Mesenchymal stem cell (in vitro differentiated cells and primary cell): Measurements from ENCODE around the gene PNKD.

Source experiments
- DNase-seq: peaks from one replicate; pipeline ENCODE4 v3.0.0-alpha.2; 2013
- H2AFZ ChIP-seq: one replicate; pipeline ENCODE4 v1.6.1; 2013; ENCODE audit warnings: low read depth, mild to moderate bottlenecking, control low read depth, inconsistent platforms, low read length, moderate library complexity
- H2AK5ac ChIP-seq: 2 replicates; pipeline ENCODE4 v1.6.1; 2013; ENCODE audit warnings: low read length, moderate library complexity, mild to moderate bottlenecking, inconsistent platforms; ENCODE audit not compliant: severe bottlenecking
- H2BK120ac ChIP-seq: one replicate; pipeline ENCODE4 v1.6.1; 2013; ENCODE audit warnings: low read depth, mild to moderate bottlenecking, inconsistent platforms, low read length, moderate library complexity
- H2BK12ac ChIP-seq, 2 experiments: one replicate each; pipeline ENCODE4 v1.6.1; 2013; ENCODE audit warnings: inconsistent platforms in 2 of 2, low read length in 2 of 2, mild to moderate bottlenecking in 2 of 2, moderate library complexity in 2 of 2, control low read depth in 1 of 2
- H2BK15ac ChIP-seq: one replicate; pipeline ENCODE4 v1.6.1; 2013; ENCODE audit warnings: mild to moderate bottlenecking, low read depth, inconsistent platforms; ENCODE audit not compliant: poor library complexity, severe bottlenecking
- H2BK5ac ChIP-seq: 2 replicates; pipeline ENCODE4 v1.6.1; 2013; ENCODE audit warnings: low read depth, mild to moderate bottlenecking, low read length, control low read depth, inconsistent platforms; ENCODE audit not compliant: poor library complexity, severe bottlenecking
- H3K14ac ChIP-seq, 2 experiments: one replicate each; pipeline ENCODE4 v1.6.1; 2013; ENCODE audit warnings: inconsistent platforms in 2 of 2, low read length in 2 of 2, control low read depth in 1 of 2, mild to moderate bottlenecking in 1 of 2, moderate library complexity in 1 of 2
- H3K18ac ChIP-seq, 2 experiments: one replicate each; pipeline ENCODE4 v1.6.1; 2013; ENCODE audit warnings: inconsistent platforms in 2 of 2, low read length in 2 of 2, control low read depth in 1 of 2, low read depth in 1 of 2, mild to moderate bottlenecking in 1 of 2
- H3K23ac ChIP-seq, 2 experiments: one replicate each; pipeline ENCODE4 v1.6.1; 2013; ENCODE audit warnings: inconsistent platforms in 2 of 2, low read length in 2 of 2, mild to moderate bottlenecking in 2 of 2, moderate library complexity in 2 of 2, control low read depth in 1 of 2
- H3K27ac ChIP-seq: 2 replicates; pipeline ENCODE4 v1.5.1; 2013; ENCODE audit warnings: mild to moderate bottlenecking, moderate library complexity, low read length, control low read depth, inconsistent platforms; ENCODE audit not compliant: poor library complexity, severe bottlenecking
- H3K27me3 ChIP-seq, 2 experiments: 2 replicates each; pipeline versions ENCODE4 v1.6.1 to v1.7.0; 2013; ENCODE audit warnings: low read length in 2 of 2, mild to moderate bottlenecking in 2 of 2, moderate library complexity in 2 of 2, control low read depth in 1 of 2, inconsistent platforms in 1 of 2; ENCODE audit not compliant: control insufficient read depth in 1 of 2, insufficient read depth in 1 of 2
- H3K36me3 ChIP-seq, 2 experiments: 2 replicates each; pipeline versions ENCODE4 v1.6.1 to v1.7.0; 2013; ENCODE audit warnings: low read length in 2 of 2, control low read depth in 1 of 2, inconsistent platforms in 1 of 2, low read depth in 1 of 2, mild to moderate bottlenecking in 1 of 2; ENCODE audit not compliant: insufficient read depth in 2 of 2, control insufficient read depth in 1 of 2
- H3K4ac ChIP-seq, 2 experiments: one replicate each; pipeline ENCODE4 v1.6.1; 2013; ENCODE audit warnings: inconsistent platforms in 2 of 2, low read length in 2 of 2, mild to moderate bottlenecking in 2 of 2, moderate library complexity in 2 of 2, control low read depth in 1 of 2, low read depth in 1 of 2
- H3K4me1 ChIP-seq: 2 replicates; pipeline ENCODE4 v1.6.1; 2013; ENCODE audit warnings: low read depth, low read length, control low read depth; ENCODE audit not compliant: control insufficient read depth, insufficient read depth
- H3K4me2 ChIP-seq: 2 replicates; pipeline ENCODE4 v1.6.1; 2013; ENCODE audit warnings: low read length, mild to moderate bottlenecking, inconsistent platforms; ENCODE audit not compliant: poor library complexity, severe bottlenecking
- H3K4me3 ChIP-seq, 2 experiments: 2 replicates each; pipeline versions ENCODE4 v1.5.1 to v1.7.0; 2013; ENCODE audit warnings: low read length in 2 of 2, mild to moderate bottlenecking in 2 of 2, control low read depth in 1 of 2, low read depth in 1 of 2; ENCODE audit not compliant: insufficient read depth in 1 of 2
- H3K79me1 ChIP-seq: replicated peaks from 2 replicates; pipeline ENCODE4 v1.6.1; 2013; ENCODE audit warnings: mild to moderate bottlenecking, control low read depth, low read length, inconsistent platforms; ENCODE audit not compliant: poor library complexity, severe bottlenecking
- H3K9ac ChIP-seq: 2 replicates; pipeline ENCODE4 v1.7.0; 2013; ENCODE audit warnings: mild to moderate bottlenecking, low read length, moderate library complexity
- H3K9me3 ChIP-seq: 2 replicates; pipeline ENCODE4 v1.7.0; 2013; ENCODE audit warnings: mild to moderate bottlenecking, low read length; ENCODE audit not compliant: control insufficient read depth
- H4K8ac ChIP-seq: one replicate; pipeline ENCODE4 v1.6.1; 2013; ENCODE audit warnings: inconsistent platforms, mild to moderate bottlenecking, low read length, moderate library complexity
- H4K91ac ChIP-seq: one replicate; pipeline ENCODE4 v1.6.1; 2013; ENCODE audit warnings: mild to moderate bottlenecking, low read length, inconsistent platforms
- WGBS: methylation state at CpG from one replicate; pipeline ENCODE4 v1.1.7; 2013; ENCODE audit warnings: mixed read lengths; 5-methylcytosine and 5-hydroxymethylcytosine counted together

PNKD gene

DNA sequence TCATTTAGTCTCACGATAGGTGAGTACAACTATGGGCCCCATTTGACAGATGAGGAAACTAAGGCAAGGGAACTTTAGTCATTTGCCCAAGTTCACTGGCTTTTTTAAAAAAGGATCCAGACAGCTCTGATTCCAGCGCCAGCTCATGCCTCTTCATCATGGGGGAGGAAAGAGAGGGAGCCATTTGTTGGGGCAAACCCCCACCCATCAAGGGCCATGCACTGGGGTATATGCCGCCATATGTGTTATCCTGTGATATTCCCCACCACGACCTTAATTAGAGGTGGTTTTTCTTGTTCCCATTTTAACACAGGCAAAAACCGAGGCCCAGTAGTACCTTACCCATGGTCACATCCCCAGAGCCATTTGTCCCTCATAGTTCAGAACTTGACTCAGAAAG, 10.2 kb upstream of the PNKD start:
- peak overlapping the region; percentile 94 to 95 for H2BK12ac ChIP-seq
- no peaks in the 10 kb centered on the region for H3K9me3 ChIP-seq
- peaks cover 35% of the 10 kb centered on the region for H3K4me1 ChIP-seq
- peak overlapping the region; percentile 25 for H4K91ac ChIP-seq
- H3K27ac ChIP-seq = no peak overlapping the region
- peaks cover 9% of the 10 kb centered on the region for H3K79me1 ChIP-seq
- DNase-seq = no peak
- peak overlapping the region; percentile 55 for H2AK5ac ChIP-seq
- no peak overlapping the region for H3K4me2 ChIP-seq
- peak overlapping the region; percentile 80 for H3K9ac ChIP-seq
- peak overlapping the region; percentile 10 to 54 for H3K4ac ChIP-seq
- no peaks in the 10 kb centered on the region for H3K27me3 ChIP-seq
- no peak overlapping the region for H2BK15ac ChIP-seq
- H3K36me3 ChIP-seq = peaks cover 43 to 48% of the 10 kb centered on the region in 2 experiments
- 99% methylated on average over 5 of the region's 5 CpGs for WGBS
- H2BK120ac ChIP-seq = peak overlapping the region; percentile 74
- no peak overlapping the region for H3K23ac ChIP-seq
- no peak overlapping the region for H2BK5ac ChIP-seq
- peak overlapping the region; percentile 22 to 90 for H3K18ac ChIP-seq
- no peak overlapping the region for H2AFZ ChIP-seq
- H3K4me3 ChIP-seq = no peak overlapping the region
- H4K8ac ChIP-seq = peak overlapping the region; percentile 93
- no peak overlapping the region for H3K14ac ChIP-seq

DNA sequence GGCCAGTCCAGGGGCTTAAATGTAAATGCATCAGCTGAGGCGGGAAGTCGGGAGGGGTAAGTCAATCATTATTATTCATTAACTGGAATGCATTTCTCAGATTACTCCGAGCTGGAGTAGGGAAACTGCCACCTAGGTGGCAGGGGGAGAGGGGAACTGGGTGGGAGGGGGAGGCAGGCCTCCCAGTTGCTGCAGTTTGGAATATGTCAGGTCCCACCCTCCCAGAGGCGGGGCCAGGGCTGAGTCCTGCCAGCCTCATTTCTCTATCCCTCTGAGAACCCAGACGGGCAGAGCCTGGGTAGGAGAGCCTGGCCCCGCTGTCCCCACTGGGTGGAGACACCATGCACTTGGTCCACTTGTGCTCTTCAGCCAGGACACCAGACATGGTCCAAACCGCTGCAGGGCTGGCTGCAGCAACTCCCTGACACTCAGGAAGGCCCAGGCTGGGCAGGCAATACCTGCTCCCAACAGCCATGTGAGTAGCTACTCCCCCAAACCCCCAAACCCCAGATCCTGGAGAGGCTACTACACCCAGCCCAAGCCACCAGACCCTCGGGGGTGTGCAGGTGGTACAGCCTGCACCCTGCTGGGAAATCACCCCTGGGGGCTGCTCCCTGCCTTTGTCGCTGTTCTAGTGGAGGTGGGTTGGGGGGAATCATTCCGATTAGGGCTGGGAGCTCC, 9.4 kb upstream of the PNKD start, which contains the start of gene GPBAR1:
TSS of gene GPBAR1 (plus strand) at position 274 of the 681 bp plus-strand sequence. CDS start 1,710 bp downstream, outside the sequence.
- Histone ChIP-seq H3K4me2 (no peak within 1 kb of the TSS), H3K18ac (peak within 1 kb of the TSS; percentile 30 to 90), H3K27me3 (no peaks in the 10 kb centered on the region), H4K91ac (peak within 1 kb of the TSS; percentile 95), H2BK5ac (no peak within 1 kb of the TSS), H2AK5ac (peak within 1 kb of the TSS; percentile 55), H3K4me3 (peak within 1 kb of the TSS in 1 of 2 experiments; percentile 52), H3K27ac (no peak within 1 kb of the TSS), H2BK120ac (peak within 1 kb of the TSS; percentile 74), H2BK12ac (peak within 1 kb of the TSS; percentile 94 to 95), H3K36me3 (peaks cover 43 to 55% of the 10 kb centered on the region in 2 experiments), H3K14ac (no peak within 1 kb of the TSS), H3K4me1 (peaks cover 35% of the 10 kb centered on the region), H4K8ac (peak within 1 kb of the TSS; percentile 93), H3K23ac (peak within 1 kb of the TSS in 1 of 2 experiments; percentile 47), H2BK15ac (peak within 1 kb of the TSS; percentile 62), H3K9ac (peak within 1 kb of the TSS; percentile 80), H3K79me1 (peaks cover 16% of the 10 kb centered on the region), H3K4ac (peak within 1 kb of the TSS; percentile 52 to 54), H2AFZ (no peak within 1 kb of the TSS), H3K9me3 (no peaks in the 10 kb centered on the region)
- 72% methylated on average over 8 of the region's 10 CpGs for WGBS
- DNase-seq = peak; percentile 37

- H3K9ac ChIP-seq = peak overlapping the region; percentile 38
- 69% methylated on average over 5 of the region's 8 CpGs for WGBS
- H2BK12ac ChIP-seq = peak overlapping the region; percentile 75 to 94
- H3K18ac ChIP-seq = peak overlapping the region; percentile 30 to 81
- peaks cover 23% of the 10 kb centered on the region for H3K79me1 ChIP-seq
- H3K36me3 ChIP-seq = peaks cover 46 to 57% of the 10 kb centered on the region in 2 experiments
- H3K27ac ChIP-seq = no peak overlapping the region
- no peak overlapping the region for H3K14ac ChIP-seq
- H4K91ac ChIP-seq = peak overlapping the region; percentile 95
- H3K27me3 ChIP-seq = no peaks in the 10 kb centered on the region
- H2AFZ ChIP-seq = no peak overlapping the region
- peak overlapping the region; percentile 9 for H2BK15ac ChIP-seq
- H4K8ac ChIP-seq = peak overlapping the region; percentile 79
- H3K9me3 ChIP-seq = no peaks in the 10 kb centered on the region
- peak overlapping the region; percentile 34 for H2AK5ac ChIP-seq
- H3K4me1 ChIP-seq = peaks cover 35% of the 10 kb centered on the region
- no peak overlapping the region for H2BK5ac ChIP-seq
- H3K4ac ChIP-seq = peak overlapping the region; percentile 19 to 52
- DNase-seq = peak; percentile 60
- H3K23ac ChIP-seq = peak overlapping the region in 1 of 2 experiments; percentile 47
- no peak overlapping the region for H3K4me2 ChIP-seq
- H3K4me3 ChIP-seq = no peak overlapping the region
- H2BK120ac ChIP-seq = peak overlapping the region; percentile 51
Measured at GRCh38 chr2:218261423-218262236, 8.7 kb upstream of the PNKD start.

DNA sequence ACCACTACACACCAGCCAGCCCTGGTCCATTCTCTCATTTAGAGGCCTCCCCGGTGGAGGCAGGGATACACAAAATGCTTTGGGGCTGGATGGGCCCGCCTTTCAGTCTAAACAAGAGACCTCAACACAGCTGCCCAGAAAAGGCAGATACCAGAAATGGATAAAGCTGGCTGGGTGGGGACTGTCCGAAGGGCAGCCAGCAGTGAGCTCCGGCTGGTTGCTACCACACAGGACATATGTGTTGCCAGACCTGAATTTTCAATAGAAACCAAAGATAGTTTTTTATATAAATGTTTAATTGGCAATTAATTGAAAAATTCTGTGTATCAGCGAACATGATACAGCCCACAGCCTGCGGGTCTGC, 8.1 kb upstream of the PNKD start:
- Histone ChIP-seq H3K9ac (no peak overlapping the region), H3K36me3 (peaks cover 46 to 59% of the 10 kb centered on the region in 2 experiments), H3K9me3 (no peaks in the 10 kb centered on the region), H2AK5ac (no peak overlapping the region), H3K27me3 (no peaks in the 10 kb centered on the region), H3K4me1 (peaks cover 35% of the 10 kb centered on the region), H2BK5ac (no peak overlapping the region), H4K91ac (peak overlapping the region; percentile 76), H3K14ac (no peak overlapping the region), H3K23ac (peak overlapping the region in 1 of 2 experiments; percentile 47), H2BK12ac (peak overlapping the region in 1 of 2 experiments; percentile 8), H3K27ac (no peak overlapping the region), H2BK15ac (peak overlapping the region; percentile 9), H2AFZ (no peak overlapping the region), H2BK120ac (no peak overlapping the region), H3K4ac (peak overlapping the region in 1 of 2 experiments; percentile 17), H3K18ac (peak overlapping the region; percentile 30 to 48), H3K4me2 (no peak overlapping the region), H4K8ac (peak overlapping the region; percentile 79), H3K4me3 (no peak overlapping the region), H3K79me1 (peaks cover 28% of the 10 kb centered on the region)
- 86% methylated on average over 5 of the region's 6 CpGs for WGBS
- DNase-seq = no peak
